Rectal smooth muscle tissue (tissue), 1 donor: Measurements from ENCODE around the gene GHITM.
"Not testable (repeated sequence)": the region's sequence is repeated elsewhere in the genome, so short reads cannot be mapped to it uniquely, and the experiment has no call there.

Source experiments
- H3K27ac ChIP-seq: one replicate; pipeline ENCODE4 v1.7.0; 2013; ENCODE audit warnings: low read depth, low read length, inconsistent platforms
- H3K27me3 ChIP-seq: one replicate; pipeline ENCODE4 v1.7.0; 2013; ENCODE audit warnings: low read length; ENCODE audit not compliant: control insufficient read depth, insufficient read depth
- H3K36me3 ChIP-seq: one replicate; pipeline ENCODE4 v1.7.0; 2013; ENCODE audit warnings: low read length; ENCODE audit not compliant: control insufficient read depth, insufficient read depth
- H3K4me1 ChIP-seq: one replicate; pipeline ENCODE4 v1.7.0; 2013; ENCODE audit warnings: low read length; ENCODE audit not compliant: control insufficient read depth, insufficient read depth
- H3K4me3 ChIP-seq: one replicate; pipeline ENCODE4 v1.7.0; 2013; ENCODE audit warnings: low read length
- H3K9ac ChIP-seq: one replicate; pipeline ENCODE4 v1.7.0; 2013; ENCODE audit warnings: low read length

The GHITM gene, protein sequence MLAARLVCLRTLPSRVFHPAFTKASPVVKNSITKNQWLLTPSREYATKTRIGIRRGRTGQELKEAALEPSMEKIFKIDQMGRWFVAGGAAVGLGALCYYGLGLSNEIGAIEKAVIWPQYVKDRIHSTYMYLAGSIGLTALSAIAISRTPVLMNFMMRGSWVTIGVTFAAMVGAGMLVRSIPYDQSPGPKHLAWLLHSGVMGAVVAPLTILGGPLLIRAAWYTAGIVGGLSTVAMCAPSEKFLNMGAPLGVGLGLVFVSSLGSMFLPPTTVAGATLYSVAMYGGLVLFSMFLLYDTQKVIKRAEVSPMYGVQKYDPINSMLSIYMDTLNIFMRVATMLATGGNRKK

GRCh38 chr10:84139126-84140035 is at the start of gene GHITM:
TSS of gene GHITM (plus strand) at chr10:84139509. CDS start at chr10:84141501, 1,992 bp downstream.
- H3K4me3 ChIP-seq = peak within 1 kb of the TSS; percentile 99
- peaks cover 11% of the 10 kb centered on the region for H3K4me1 ChIP-seq
- peak within 1 kb of the TSS; percentile 99 for H3K9ac ChIP-seq
- H3K27ac ChIP-seq = peak within 1 kb of the TSS; percentile 96
- no peaks in the 10 kb centered on the region for H3K27me3 ChIP-seq
- no peaks in the 10 kb centered on the region for H3K36me3 ChIP-seq

DNA sequence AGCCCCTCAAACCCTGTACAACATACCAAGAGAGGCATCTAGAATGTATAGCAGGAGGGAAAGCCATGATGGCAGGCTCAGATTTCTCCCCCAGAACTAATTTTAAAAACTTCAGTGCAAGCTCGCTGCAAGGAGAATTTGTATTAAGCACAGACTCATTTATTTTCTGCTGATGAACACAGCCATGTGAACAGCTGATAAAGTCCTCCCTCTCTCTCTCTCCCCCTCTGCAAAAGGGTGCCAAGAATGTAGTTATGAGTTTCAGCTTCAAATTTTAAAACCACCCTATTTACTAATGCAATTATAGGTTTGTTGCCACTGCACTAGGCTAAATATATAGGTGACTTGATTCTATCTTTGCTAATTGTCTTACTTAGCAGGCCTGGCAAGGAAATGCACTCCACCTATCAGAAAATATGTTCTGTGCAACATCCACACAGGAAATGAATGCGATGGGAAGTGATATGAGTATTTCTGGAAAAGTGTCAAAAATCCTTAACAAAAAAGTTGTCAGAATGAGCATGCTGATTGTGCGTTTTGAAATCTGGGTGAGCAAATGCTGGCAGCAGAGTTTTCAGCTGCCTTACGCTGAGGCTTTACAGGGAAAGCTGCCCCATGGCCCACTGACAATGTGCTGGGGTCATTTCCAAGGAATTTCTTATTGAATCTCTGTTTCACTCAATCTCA is 43.4 kb upstream of the GHITM start:
- H3K4me3 ChIP-seq = no peak overlapping the region
- H3K36me3 ChIP-seq = no peaks in the 10 kb centered on the region
- H3K4me1 ChIP-seq = no peaks in the 10 kb centered on the region
- no peak overlapping the region for H3K27ac ChIP-seq
- H3K9ac ChIP-seq = no peak overlapping the region
- H3K27me3 ChIP-seq = no peaks in the 10 kb centered on the region

DNA sequence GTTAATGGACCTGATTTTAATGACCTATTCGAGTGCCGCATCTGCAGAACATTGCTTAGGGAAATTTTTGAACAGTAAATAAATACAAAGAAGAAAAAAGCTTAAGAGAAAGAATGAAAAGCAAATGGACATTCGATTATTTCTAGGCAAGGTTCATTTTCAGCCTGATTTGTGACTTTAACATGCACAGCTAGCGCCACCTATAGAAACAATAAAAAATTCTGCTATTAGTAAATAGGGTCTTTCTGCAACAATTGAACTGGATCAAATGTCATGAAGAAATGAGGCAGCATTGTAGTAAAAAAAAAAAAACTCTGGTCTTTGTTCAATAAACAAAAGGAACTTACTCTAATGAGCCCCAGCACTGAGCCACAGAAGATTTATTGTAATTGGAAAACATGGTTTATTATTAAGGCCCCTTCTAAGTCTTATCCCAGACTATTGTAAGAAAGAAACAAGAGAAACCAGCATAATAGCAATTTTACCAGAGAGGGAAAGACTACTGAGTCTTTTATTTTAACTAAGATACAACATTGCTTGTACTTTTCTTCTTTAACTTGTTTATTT is 41.4 kb upstream of the GHITM start:
- Histone ChIP-seq H3K36me3 (no peaks in the 10 kb centered on the region), H3K4me3 (no peak overlapping the region), H3K9ac (no peak overlapping the region), H3K27me3 (no peaks in the 10 kb centered on the region), H3K4me1 (no peaks in the 10 kb centered on the region), H3K27ac (no peak overlapping the region)

DNA sequence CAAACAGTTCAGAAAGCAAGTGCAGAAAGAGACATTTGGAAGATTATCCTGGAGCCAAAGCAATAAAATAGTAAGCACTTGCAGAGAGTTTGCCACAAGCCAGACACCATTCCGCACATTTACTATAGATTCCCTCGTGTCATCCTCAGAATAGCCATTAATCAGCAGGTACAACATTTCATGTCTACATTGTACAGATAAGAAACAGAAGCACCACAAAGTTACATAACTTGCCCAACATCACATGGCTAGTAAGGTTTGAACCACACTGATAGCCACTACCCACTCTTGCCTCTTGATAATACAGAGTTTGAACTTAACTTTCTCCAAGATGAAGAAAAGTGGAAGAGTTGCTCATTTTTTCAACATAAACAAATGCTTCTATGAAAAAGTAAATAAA is 40.6 kb upstream of the GHITM start:
- H3K36me3 ChIP-seq = no peaks in the 10 kb centered on the region
- no peak overlapping the region for H3K27ac ChIP-seq
- H3K4me1 ChIP-seq = no peaks in the 10 kb centered on the region
- no peaks in the 10 kb centered on the region for H3K27me3 ChIP-seq
- no peak overlapping the region for H3K4me3 ChIP-seq
- H3K9ac ChIP-seq = no peak overlapping the region

- Histone ChIP-seq H3K27me3 (no peaks in the 10 kb centered on the region), H3K4me3 (no peak overlapping the region), H3K4me1 (no peaks in the 10 kb centered on the region), H3K27ac (no peak overlapping the region), H3K9ac (no peak overlapping the region), H3K36me3 (no peaks in the 10 kb centered on the region)
Measured at GRCh38 chr10:84101042-84101441, 38.3 kb upstream of the GHITM start.

DNA sequence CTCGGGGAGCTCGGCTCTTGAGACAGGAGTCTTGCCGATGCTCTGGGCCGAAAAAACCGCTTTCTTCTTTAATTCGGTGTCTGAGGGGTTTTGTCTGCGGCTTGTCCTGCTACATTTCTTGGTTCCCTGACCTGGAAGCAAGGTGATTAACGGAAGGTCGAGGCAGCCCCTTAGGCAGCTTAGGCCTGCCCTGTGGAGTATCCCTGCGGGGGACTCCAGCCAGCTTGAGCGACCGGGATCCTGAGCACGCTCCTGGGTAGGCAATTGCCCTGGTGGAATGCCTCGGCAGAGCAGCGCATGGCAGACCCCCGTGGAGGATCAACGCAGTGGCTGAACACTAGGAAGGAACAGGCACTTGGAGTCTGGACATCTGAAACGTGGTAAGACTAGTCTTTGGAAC is 30.5 kb upstream of the GHITM start:
- H3K4me1 ChIP-seq = no peaks in the 10 kb centered on the region
- H3K4me3 ChIP-seq = no peak overlapping the region
- no peak overlapping the region for H3K27ac ChIP-seq
- no peaks in the 10 kb centered on the region for H3K36me3 ChIP-seq
- no peaks in the 10 kb centered on the region for H3K27me3 ChIP-seq
- no peak overlapping the region for H3K9ac ChIP-seq

DNA sequence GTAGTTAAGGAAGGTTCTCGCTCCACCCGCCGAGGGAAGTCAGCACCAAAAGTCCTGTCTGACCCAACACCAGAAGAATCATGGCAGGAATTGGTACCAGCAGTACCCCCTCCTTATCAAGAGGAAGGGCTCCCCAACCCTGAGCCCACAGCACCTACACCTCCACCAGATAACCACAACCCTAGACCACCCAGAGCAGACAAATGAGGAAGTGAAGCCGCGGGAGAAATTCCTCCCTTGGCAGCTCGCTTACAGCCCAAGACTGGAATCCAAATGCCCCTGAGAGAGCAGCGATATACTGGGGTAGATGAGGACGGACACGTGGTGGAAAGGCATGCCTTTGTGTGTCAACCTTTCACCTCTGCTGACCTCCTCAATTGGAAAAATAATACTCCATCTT is 29.5 kb upstream of the GHITM start:
- H3K36me3 ChIP-seq, H3K9ac ChIP-seq, H3K27me3 ChIP-seq, H3K27ac ChIP-seq, H3K4me3 ChIP-seq, H3K4me1 ChIP-seq: not testable (repeated sequence)

- not testable (repeated sequence) for H3K36me3 ChIP-seq, H3K4me1 ChIP-seq, H3K9ac ChIP-seq, H3K27ac ChIP-seq, H3K4me3 ChIP-seq, H3K27me3 ChIP-seq
Measured at GRCh38 chr10:84113468-84113867, 25.8 kb upstream of the GHITM start.

DNA sequence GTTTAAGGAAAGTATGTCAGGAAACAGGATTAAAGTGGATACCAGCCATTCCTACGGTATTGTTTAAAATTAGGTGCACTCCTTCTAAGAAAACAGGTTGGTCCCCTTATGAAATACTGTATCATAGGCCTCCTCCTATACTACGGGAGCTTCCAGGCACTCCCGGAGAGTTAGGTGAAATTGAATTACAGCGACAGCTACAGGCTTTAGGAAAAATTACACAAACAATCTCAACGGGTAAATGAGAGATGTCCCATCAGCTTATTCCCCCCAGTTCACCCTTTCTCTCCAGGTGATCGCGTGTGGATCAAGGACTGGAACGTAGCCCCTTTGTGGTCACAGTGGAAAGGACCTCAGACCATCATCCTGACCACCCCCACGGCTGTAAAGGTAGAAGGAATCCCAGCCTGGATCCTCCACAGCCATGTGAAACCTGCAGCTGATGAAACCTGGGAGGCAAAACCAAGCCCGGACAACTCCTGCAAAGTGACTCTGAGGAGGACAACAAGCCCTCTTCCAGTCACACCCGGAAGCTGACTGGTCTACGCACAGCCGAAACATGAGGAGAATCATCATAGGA is 25.1 kb upstream of the GHITM start:
- H3K36me3 ChIP-seq = no peaks in the 10 kb centered on the region
- H3K4me3 ChIP-seq = no peak overlapping the region
- no peak overlapping the region for H3K9ac ChIP-seq
- H3K27ac ChIP-seq = no peak overlapping the region
- H3K4me1 ChIP-seq = no peaks in the 10 kb centered on the region
- no peaks in the 10 kb centered on the region for H3K27me3 ChIP-seq

- not testable (repeated sequence) for H3K9ac ChIP-seq, H3K4me3 ChIP-seq, H3K27me3 ChIP-seq, H3K36me3 ChIP-seq, H3K27ac ChIP-seq, H3K4me1 ChIP-seq
Measured at GRCh38 chr10:84117204-84117603, 22.1 kb upstream of the GHITM start.

- no peak overlapping the region for H3K4me3 ChIP-seq
- no peaks in the 10 kb centered on the region for H3K27me3 ChIP-seq
- H3K36me3 ChIP-seq = no peaks in the 10 kb centered on the region
- no peak overlapping the region for H3K9ac ChIP-seq
- H3K27ac ChIP-seq = no peak overlapping the region
- H3K4me1 ChIP-seq = no peaks in the 10 kb centered on the region
Measured at GRCh38 chr10:84117686-84118394, 21.5 kb upstream of the GHITM start.
